Tibial nerve (tissue), 4 donors: ENCODE results near the gene CSNK2A1.

Experiments
- CTCF ChIP-seq, 5 experiments: fragments of 200-600 bp in 3 of 5; fragments of 450-650 bp in 2 of 5; sonication (generic) in 3 of 5; IDR thresholded peaks; one replicate each; pipeline ENCODE4 v1.5.1; 2016 to 2019; ENCODE audit warnings: antibody characterized with exemption in 5 of 5, mild to moderate bottlenecking in 3 of 5, moderate library complexity in 2 of 5
- EP300 ChIP-seq, 2 donors: sonication (generic); formaldehyde crosslinking; IDR thresholded peaks; one replicate each; pipeline ENCODE4 v1.6.1; 2017; ENCODE audit warnings: antibody characterized with exemption in 2 of 2, mild to moderate bottlenecking in 1 of 2
- POLR2A ChIP-seq, 2 donors: fragments of 450-650 bp; IDR thresholded peaks; one replicate each; pipeline ENCODE4 v1.6.1; 2017; ENCODE audit warnings: antibody characterized with exemption in 2 of 2, mild to moderate bottlenecking in 2 of 2, moderate library complexity in 2 of 2

- no peak for TF ChIP-seq CTCF (IDR thresholded peaks at IDR 0.05)
- no peak for TF ChIP-seq POLR2A (IDR thresholded peaks at IDR 0.05)
- no peak for TF ChIP-seq EP300 (IDR thresholded peaks at IDR 0.05)
These were observed 108.8 kb downstream of the CSNK2A1 start for GRCh38 chr20:434661-435419.
